HG03095 (cell line): ENCODE measurements around the gene TMUB1.
"Not testable (repeated sequence)": the region's sequence is repeated elsewhere in the genome, so short reads cannot be mapped to it uniquely, and the experiment has no call there.

Experiments used
- ATAC-seq: cut with Tn5 transposase; IDR thresholded peaks from one replicate; pipeline ENCODE4 v1.9.1; 2021; ENCODE audit warnings: moderate library complexity; ENCODE audit not compliant: unreplicated experiment

TMUB1 gene

GRCh38 chr7:151057506-151057988 is 25.7 kb downstream of the TMUB1 start, which contains the start of gene CDK5:
TSS of gene CDK5 (minus strand) at chr7:151057897. CDS start at chr7:151057848, 49 bp downstream.
- peak; percentile 3 for ATAC-seq

- ATAC-seq = no peak
Observed at GRCh38 chr7:151056666-151057505, 26.4 kb downstream of the TMUB1 start.

- ATAC-seq = no peak
Observed at GRCh38 chr7:151056283-151056665, 27.0 kb downstream of the TMUB1 start.

- no peak for ATAC-seq
Observed at GRCh38 chr7:151053751-151054150, 29.5 kb downstream of the TMUB1 start.

GRCh38 chr7:151053096-151053495 is 30.2 kb downstream of the TMUB1 start:
- ATAC-seq = no peak

GRCh38 chr7:151051108-151051507 is 32.2 kb downstream of the TMUB1 start:
- ATAC-seq = no peak

GRCh38 chr7:151048911-151049463 is 34.3 kb downstream of the TMUB1 start:
- ATAC-seq = no peak

- ATAC-seq = no peak
Observed at GRCh38 chr7:151047976-151048815, 35.1 kb downstream of the TMUB1 start, which contains the start of gene ASIC3. TSS of gene ASIC3 (plus strand) at chr7:151048531. CDS start at chr7:151048886, 355 bp downstream.

- no peak for ATAC-seq
Observed at GRCh38 chr7:151046603-151047573, 36.4 kb downstream of the TMUB1 start.

GRCh38 chr7:151045967-151046366 is 37.3 kb downstream of the TMUB1 start:
- no peak for ATAC-seq

- ATAC-seq = no peak
Observed at GRCh38 chr7:151045262-151045661, 38.0 kb downstream of the TMUB1 start.

GRCh38 chr7:151043959-151044358 is 39.3 kb downstream of the TMUB1 start:
- no peak for ATAC-seq

- ATAC-seq = not testable (repeated sequence)
Observed at GRCh38 chr7:151043449-151043848, 39.8 kb downstream of the TMUB1 start.

GRCh38 chr7:151040616-151041375 is 42.5 kb downstream of the TMUB1 start:
- ATAC-seq = no peak

- ATAC-seq = no peak
Observed at GRCh38 chr7:151039850-151040548, 43.3 kb downstream of the TMUB1 start.

- ATAC-seq = no peak
Observed at GRCh38 chr7:151038951-151039849, 44.1 kb downstream of the TMUB1 start.

GRCh38 chr7:151035902-151036301 is 47.4 kb downstream of the TMUB1 start:
- ATAC-seq = no peak
